ENCODE results near the gene PAK5. TPM values are rescaled to one million over a fixed set of nuclear protein-coding genes. Genes with fewer than 3 reads are reported as not detected.

The PAK5 gene
- total and polyA plus RNA-seq, 12 donors: 0.04 TPM; not detected in 11

DNA sequence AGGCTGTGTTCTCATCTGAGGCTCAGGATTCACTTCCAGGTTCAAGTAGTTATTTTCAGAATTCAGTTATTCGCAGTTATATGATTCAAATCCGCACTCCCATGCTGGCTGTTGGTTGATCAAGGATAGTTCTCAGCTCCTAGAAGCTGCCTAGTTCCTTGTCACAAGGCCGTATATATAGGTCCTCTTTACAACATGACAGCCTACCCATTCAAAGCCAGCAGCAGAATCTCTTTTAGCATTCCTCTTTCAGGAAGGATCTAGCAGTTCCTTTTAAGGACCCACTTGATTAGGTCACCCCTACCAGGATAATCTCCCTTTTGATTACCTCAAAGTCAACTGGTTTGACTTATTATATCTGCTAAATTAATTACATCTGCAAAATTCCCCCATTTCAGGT is 348.2 kb downstream of the PAK5 start:
- TF ChIP-seq, protein P1, sequence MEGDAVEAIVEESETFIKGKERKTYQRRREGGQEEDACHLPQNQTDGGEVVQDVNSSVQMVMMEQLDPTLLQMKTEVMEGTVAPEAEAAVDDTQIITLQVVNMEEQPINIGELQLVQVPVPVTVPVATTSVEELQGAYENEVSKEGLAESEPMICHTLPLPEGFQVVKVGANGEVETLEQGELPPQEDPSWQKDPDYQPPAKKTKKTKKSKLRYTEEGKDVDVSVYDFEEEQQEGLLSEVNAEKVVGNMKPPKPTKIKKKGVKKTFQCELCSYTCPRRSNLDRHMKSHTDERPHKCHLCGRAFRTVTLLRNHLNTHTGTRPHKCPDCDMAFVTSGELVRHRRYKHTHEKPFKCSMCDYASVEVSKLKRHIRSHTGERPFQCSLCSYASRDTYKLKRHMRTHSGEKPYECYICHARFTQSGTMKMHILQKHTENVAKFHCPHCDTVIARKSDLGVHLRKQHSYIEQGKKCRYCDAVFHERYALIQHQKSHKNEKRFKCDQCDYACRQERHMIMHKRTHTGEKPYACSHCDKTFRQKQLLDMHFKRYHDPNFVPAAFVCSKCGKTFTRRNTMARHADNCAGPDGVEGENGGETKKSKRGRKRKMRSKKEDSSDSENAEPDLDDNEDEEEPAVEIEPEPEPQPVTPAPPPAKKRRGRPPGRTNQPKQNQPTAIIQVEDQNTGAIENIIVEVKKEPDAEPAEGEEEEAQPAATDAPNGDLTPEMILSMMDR (IDR thresholded peaks at IDR 0.05): no peak
- intact Hi-C loops (cut with DNase I): no loop called here

GRCh38 chr20:9490161-9490560 is 348.7 kb downstream of the PAK5 start:
- TF ChIP-seq, protein P1 (IDR thresholded peaks at IDR 0.05): no peak
- ATAC-seq (no peak), DNase-seq (no peak)
- intact Hi-C loops (cut with DNase I): no loop called here
- Histone ChIP-seq H3K9me3 (no peaks in the 10 kb centered on the region), H3K4me3 (no peak overlapping the region), H3K27ac (no peak overlapping the region), H3K36me3 (no peaks in the 10 kb centered on the region), H3K27me3 (no peaks in the 10 kb centered on the region), H3K4me1 (peaks cover 0 to 4% (median 0%) of the 10 kb centered on the region in 9 donors)
- 84 to 89% methylated on average over 3 of the region's 3 CpGs for WGBS, 2 donors

More for the DNA sequence above, 348.2 kb downstream of the PAK5 start:
- Histone ChIP-seq H3K4me1 (peaks cover 0 to 3% (median 0%) of the 10 kb centered on the region in 9 donors), H3K9me3 (no peaks in the 10 kb centered on the region), H3K27me3 (no peaks in the 10 kb centered on the region), H3K27ac (no peak overlapping the region), H3K4me3 (no peak overlapping the region), H3K36me3 (no peaks in the 10 kb centered on the region)
- no peak for ATAC-seq
- DNase-seq: no peak
- 94 to 98% methylated on average over 3 of the region's 3 CpGs for WGBS, 2 donors

GRCh38 chr20:9488063-9488462 is 350.8 kb downstream of the PAK5 start:
- Histone ChIP-seq H3K9me3 (no peaks in the 10 kb centered on the region), H3K27ac (no peak overlapping the region), H3K4me1 (peaks cover 0 to 6% (median 0%) of the 10 kb centered on the region in 9 donors), H3K4me3 (no peak overlapping the region), H3K36me3 (no peaks in the 10 kb centered on the region), H3K27me3 (no peaks in the 10 kb centered on the region)
- 50 to 58% methylated on average over 2 of the region's 2 CpGs for WGBS, 2 donors
- ATAC-seq (no peak), DNase-seq (no peak)
- TF ChIP-seq, protein P1 (IDR thresholded peaks at IDR 0.05): no peak
- intact Hi-C loops (cut with DNase I): no loop called here

Other genes starting within 250 kb of the PAK5 start
- 1 to 10 TPM; 1.2 to 2.1 (median 1.6) TPM for gene ANKEF1, start 195.9 kb upstream of the PAK5 start, total RNA-seq
- under 1 TPM; 0.37 to 0.45 TPM for gene ANKEF1, start 195.9 kb upstream of the PAK5 start, polyA plus RNA-seq